A673 (cell line): ENCODE results near the gene NCBP3. TPM values are rescaled to one million over a fixed set of nuclear protein-coding genes. Genes with fewer than 3 reads are reported as not detected.

Experiments used
- BruUV-seq: library from RNA; stranded (reverse); fragments of 400-500 nt; replicated peaks from 2 replicates; lab custom pipeline; 2021; lab: Mats Ljungman, UMichigan
- CTCF ChIA-PET: fragments of 300-600 bp; sonication (Branson Sonifier 250); formaldehyde crosslinking; loops from one replicate; lab custom pipeline; 2022; ENCODE audit warnings: antibody characterized with exemption; lab: Charles Lee
- POLR2A ChIA-PET: fragments of 300-600 bp; sonication (Branson Sonifier 250); formaldehyde crosslinking; loops from one replicate; lab custom pipeline; 2022; ENCODE audit warnings: antibody characterized with exemption; ENCODE audit not compliant: low non-redundant PET; lab: Charles Lee
- DNase-seq: peaks from one replicate; pipeline ENCODE4 v3.0.0-alpha.2; 2015; ENCODE audit warnings: low spot score
- H3K27ac ChIP-seq: fragments of 200-600 bp; sonication (generic); 2 replicates; pipeline ENCODE4 v1.5.1; 2016; ENCODE audit warnings: mixed run types, low read depth, mild to moderate bottlenecking, mixed read lengths, antibody characterized with exemption, low read length; ENCODE audit not compliant: poor library complexity, severe bottlenecking
- H3K27me3 ChIP-seq: fragments of 200-600 bp; sonication (generic); replicated peaks from 2 replicates; pipeline ENCODE4 v1.6.1; 2017; ENCODE audit warnings: mixed run types, low read depth, mild to moderate bottlenecking, mixed read lengths, antibody characterized with exemption, low read length; ENCODE audit not compliant: insufficient read depth, poor library complexity
- H3K36me3 ChIP-seq: fragments of 200-600 bp; sonication (generic); 2 replicates; pipeline ENCODE4 v1.6.1; 2016; ENCODE audit warnings: mixed run types, mild to moderate bottlenecking, mixed read lengths, antibody characterized with exemption, low read length; ENCODE audit not compliant: insufficient read depth, poor library complexity, severe bottlenecking
- H3K4me1 ChIP-seq: fragments of 200-600 bp; sonication (generic); 2 replicates; pipeline ENCODE4 v1.6.1; 2017; ENCODE audit warnings: mixed run types, mild to moderate bottlenecking, mixed read lengths, antibody characterized with exemption, low read length; ENCODE audit not compliant: insufficient read depth, poor library complexity, severe bottlenecking
- H3K4me3 ChIP-seq: fragments of 200-600 bp; sonication (generic); 2 replicates; pipeline ENCODE4 v1.5.1; 2016; ENCODE audit warnings: low read depth, mixed run types, mild to moderate bottlenecking, mixed read lengths, low read length; ENCODE audit not compliant: poor library complexity, severe bottlenecking
- H3K9me3 ChIP-seq: fragments of 200-600 bp; sonication (generic); 2 replicates; pipeline ENCODE4 v1.6.1; 2016; ENCODE audit warnings: mixed run types, low read depth, mild to moderate bottlenecking, mixed read lengths, antibody characterized with exemption, low read length; ENCODE audit not compliant: poor library complexity, severe bottlenecking
- EZH2 ChIP-seq: fragments of 200-600 bp; sonication (generic); IDR thresholded peaks from 2 replicates; pipeline ENCODE4 v1.6.1; 2017; ENCODE audit warnings: borderline replicate concordance, low read depth, mild to moderate bottlenecking, mixed read lengths, antibody characterized with exemption, low read length; ENCODE audit not compliant: poor library complexity, severe bottlenecking
- intact Hi-C: fragments of 100-400 bp; cut with micrococcal nuclease; formaldehyde crosslinking; loops from one replicate; pipeline ENCODE4 v1.10.0; 2022; ENCODE audit not compliant: unreplicated experiment
- total RNA-seq: library from RNA; stranded (reverse); gene quantifications from 2 replicates; pipeline ENCODE4 v1.2.3, GENCODE V29; 2021
- TF ChIP-seq, protein P1 (sequence below): fragments of 300-800, 200-600 bp; sonication (generic); conservative IDR thresholded peaks from 2 replicates; pipeline ENCODE4 v1.5.1; 2017; ENCODE audit warnings: low read depth, mild to moderate bottlenecking, antibody characterized with exemption, low read length, moderate library complexity, mixed read lengths

Gene NCBP3
- total RNA-seq, 1 experiment from 2014 or later = 59.9 TPM

DNA sequence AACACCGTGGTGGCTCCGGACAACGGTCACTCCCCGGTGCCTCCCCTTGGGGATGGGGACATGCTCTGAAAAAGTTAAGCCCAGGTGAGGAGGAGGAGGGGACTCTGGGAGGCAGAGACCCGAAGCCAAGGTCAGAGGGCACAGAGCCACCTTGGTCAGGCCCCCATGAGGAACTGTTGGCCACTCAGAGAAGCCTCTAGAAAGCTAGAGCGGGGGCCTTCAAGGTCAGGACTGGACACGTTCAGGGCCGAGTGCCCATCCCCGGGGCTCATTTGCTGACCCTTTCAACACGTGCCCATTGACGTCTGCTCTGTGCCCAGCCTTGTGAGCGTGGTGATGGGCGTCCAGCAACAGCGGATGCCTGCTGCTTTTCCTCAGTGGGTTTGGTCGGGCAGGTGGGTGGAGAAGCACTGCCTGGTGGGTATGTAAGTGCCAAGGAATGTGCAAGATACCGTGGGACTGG lies 84.1 kb downstream of the NCBP3 start:
- H3K9me3 ChIP-seq = no peaks in the 10 kb centered on the region
- no peaks in the 10 kb centered on the region for H3K4me1 ChIP-seq
- H3K27ac ChIP-seq = no peak overlapping the region
- TF ChIP-seq, protein P1, sequence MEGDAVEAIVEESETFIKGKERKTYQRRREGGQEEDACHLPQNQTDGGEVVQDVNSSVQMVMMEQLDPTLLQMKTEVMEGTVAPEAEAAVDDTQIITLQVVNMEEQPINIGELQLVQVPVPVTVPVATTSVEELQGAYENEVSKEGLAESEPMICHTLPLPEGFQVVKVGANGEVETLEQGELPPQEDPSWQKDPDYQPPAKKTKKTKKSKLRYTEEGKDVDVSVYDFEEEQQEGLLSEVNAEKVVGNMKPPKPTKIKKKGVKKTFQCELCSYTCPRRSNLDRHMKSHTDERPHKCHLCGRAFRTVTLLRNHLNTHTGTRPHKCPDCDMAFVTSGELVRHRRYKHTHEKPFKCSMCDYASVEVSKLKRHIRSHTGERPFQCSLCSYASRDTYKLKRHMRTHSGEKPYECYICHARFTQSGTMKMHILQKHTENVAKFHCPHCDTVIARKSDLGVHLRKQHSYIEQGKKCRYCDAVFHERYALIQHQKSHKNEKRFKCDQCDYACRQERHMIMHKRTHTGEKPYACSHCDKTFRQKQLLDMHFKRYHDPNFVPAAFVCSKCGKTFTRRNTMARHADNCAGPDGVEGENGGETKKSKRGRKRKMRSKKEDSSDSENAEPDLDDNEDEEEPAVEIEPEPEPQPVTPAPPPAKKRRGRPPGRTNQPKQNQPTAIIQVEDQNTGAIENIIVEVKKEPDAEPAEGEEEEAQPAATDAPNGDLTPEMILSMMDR = no peak
- no peak for TF ChIP-seq EZH2
- no TSS peak for BruUV-seq
- H3K27me3 ChIP-seq = no peaks in the 10 kb centered on the region
- ChIA-PET POLR2A (no interaction called here), CTCF (interaction anchor here (1.3 kb wide), 1 partner anchor 24 kb away, joined by 3 read pairs; no protein-coding TSS in a partner anchor)
- intact Hi-C loops = no loop called here
- DNase-seq = no peak
- no peak overlapping the region for H3K4me3 ChIP-seq
- no peaks in the 10 kb centered on the region for H3K36me3 ChIP-seq

DNA sequence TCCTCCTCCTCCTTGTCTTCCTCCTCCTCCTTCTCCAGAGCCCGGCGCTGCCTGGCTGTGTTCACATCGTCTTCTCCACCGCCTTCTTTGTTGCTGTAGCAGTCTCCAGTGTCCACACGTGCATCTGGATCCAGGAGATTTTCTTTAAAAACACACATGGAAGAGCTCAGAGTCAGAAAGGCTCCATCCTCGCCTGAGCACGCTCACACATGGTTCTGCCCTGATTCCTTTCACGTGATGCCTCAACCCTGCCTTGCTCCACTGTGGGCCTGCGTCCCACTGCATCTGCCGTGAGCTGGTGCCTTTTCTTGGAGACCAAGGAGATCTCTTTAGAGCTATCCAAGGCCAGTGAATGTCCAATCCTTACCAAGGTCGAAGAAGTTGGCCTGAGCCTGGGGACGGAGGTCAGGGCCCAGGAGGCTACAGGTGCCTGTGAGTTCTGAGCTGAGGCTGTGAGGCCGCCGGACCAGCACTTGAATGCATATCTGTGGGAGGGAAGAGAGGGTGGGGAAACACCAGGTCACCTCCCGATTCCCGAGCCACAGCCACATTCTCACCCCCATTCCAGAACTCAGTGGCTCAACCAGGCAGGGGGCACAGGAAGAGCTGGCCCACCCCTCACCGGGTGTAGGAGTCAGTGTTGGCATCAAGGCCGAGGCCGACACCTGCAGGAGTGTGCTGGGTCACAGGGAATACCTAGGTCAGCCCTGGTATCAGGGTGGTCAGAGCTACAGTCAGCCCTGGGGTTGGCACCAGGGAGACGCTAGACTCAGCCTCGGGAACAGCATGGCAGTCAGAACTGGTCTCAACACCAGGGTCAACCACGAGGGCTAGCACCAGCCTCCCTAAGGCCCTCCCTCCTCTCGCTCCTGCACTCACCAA lies 84.8 kb downstream of the NCBP3 start:
- intact Hi-C loops = no loop called here
- no peaks in the 10 kb centered on the region for H3K9me3 ChIP-seq
- H3K27ac ChIP-seq = no peak overlapping the region
- H3K27me3 ChIP-seq = no peaks in the 10 kb centered on the region
- no peak overlapping the region for H3K4me3 ChIP-seq
- no peaks in the 10 kb centered on the region for H3K36me3 ChIP-seq
- ChIA-PET POLR2A (no interaction called here), CTCF (interaction anchor here (1.0 to 1.3 kb wide), 2 partner anchors 23 to 85 kb away, joined by 3 to 9 read pairs; partner anchors contain the start of gene NCBP3)
- TF ChIP-seq, protein P1 = no peak
- H3K4me1 ChIP-seq = no peaks in the 10 kb centered on the region
- no peak for DNase-seq
- no TSS peak for BruUV-seq

GRCh38 chr17:3759597-3760216 lies 86.3 kb downstream of the NCBP3 start:
- no peak overlapping the region for H3K4me3 ChIP-seq
- intact Hi-C loops = no loop called here
- no peak for TF ChIP-seq EZH2
- TF ChIP-seq, protein P1 = no peak
- H3K9me3 ChIP-seq = no peaks in the 10 kb centered on the region
- CTCF ChIA-PET = no interaction called here
- POLR2A ChIA-PET = no interaction called here
- H3K4me1 ChIP-seq = no peaks in the 10 kb centered on the region
- no peaks in the 10 kb centered on the region for H3K36me3 ChIP-seq
- DNase-seq = no peak
- H3K27me3 ChIP-seq = no peaks in the 10 kb centered on the region
- no peak overlapping the region for H3K27ac ChIP-seq
- BruUV-seq = no TSS peak
